GDM1 (cell line): ENCODE data around the gene AP4S1.
"Not testable (repeated sequence)": the region's sequence is repeated elsewhere in the genome, so short reads cannot be mapped to it uniquely, and the experiment has no call there.

Source experiments
- DNase-seq: peaks from one replicate; lab custom pipeline; 2025; lab: John Stamatoyannopoulos, UW

AP4S1 gene

GRCh38 chr14:31025367-31026076, at the start of gene AP4S1:
AP4S1 (plus strand) TSS chr14:31025649; CDS start chr14:31066197, 40,548 bp downstream.
- peak; percentile 44 for DNase-seq

GRCh38 chr14:30977752-30978151, 47.7 kb upstream of the AP4S1 start:
- DNase-seq: no peak

- DNase-seq: peak; percentile 16
Observed at GRCh38 chr14:30980106-30980704, 45.2 kb upstream of the AP4S1 start.

- no peak for DNase-seq
Observed at GRCh38 chr14:30980980-30981379, 44.5 kb upstream of the AP4S1 start.

- no peak for DNase-seq
Observed at GRCh38 chr14:30982533-30982932, 42.9 kb upstream of the AP4S1 start.

GRCh38 chr14:30983858-30984257, 41.6 kb upstream of the AP4S1 start:
- DNase-seq: no peak

GRCh38 chr14:30985796-30986195, 39.7 kb upstream of the AP4S1 start:
- no peak for DNase-seq

- DNase-seq: no peak
Observed at GRCh38 chr14:30988509-30988908, 36.9 kb upstream of the AP4S1 start.

- DNase-seq: no peak
Observed at GRCh38 chr14:30990770-30991169, 34.7 kb upstream of the AP4S1 start.

- no peak for DNase-seq
Observed at GRCh38 chr14:30991408-30991807, 34.0 kb upstream of the AP4S1 start.

- DNase-seq: no peak
Observed at GRCh38 chr14:30993071-30993470, 32.4 kb upstream of the AP4S1 start.

- DNase-seq: no peak
Observed at GRCh38 chr14:30994681-30995620, 30.5 kb upstream of the AP4S1 start.

GRCh38 chr14:30995689-30996088, 29.8 kb upstream of the AP4S1 start:
- DNase-seq: no peak

GRCh38 chr14:30996892-30997659, 28.4 kb upstream of the AP4S1 start:
- DNase-seq: no peak

GRCh38 chr14:30998100-30998706, 27.2 kb upstream of the AP4S1 start:
- no peak for DNase-seq

- DNase-seq: no peak
Observed at GRCh38 chr14:30999038-30999773, 26.2 kb upstream of the AP4S1 start.

GRCh38 chr14:31000629-31001338, 24.7 kb upstream of the AP4S1 start:
- no peak for DNase-seq

GRCh38 chr14:31001339-31001658, 24.1 kb upstream of the AP4S1 start:
- no peak for DNase-seq

- no peak for DNase-seq
Observed at GRCh38 chr14:31003284-31003683, 22.2 kb upstream of the AP4S1 start.

- not testable (repeated sequence) for DNase-seq
Observed at GRCh38 chr14:31004007-31004406, 21.4 kb upstream of the AP4S1 start.
